ENCODE measurements around the gene SYT2. TPM values are rescaled to one million over a fixed set of nuclear protein-coding genes. Genes with fewer than 3 reads are reported as not detected.

SYT2 gene
- total RNA-seq, 1 donor from 2014 or later = not detected

GRCh38 chr1:202682477-202682876 lies 27.8 kb downstream of the SYT2 start:
- Histone ChIP-seq H3K4me3 (no peak overlapping the region), H3K36me3 (no peaks in the 10 kb centered on the region), H3K27ac (no peak overlapping the region), H3K9me3 (peaks cover 3% of the 10 kb centered on the region), H3K4me1 (no peaks in the 10 kb centered on the region), H3K27me3 (ENCODE audit: low read depth) (peaks cover 34% of the 10 kb centered on the region)
- DNase-seq = no peak
- ATAC-seq = no peak
- intact Hi-C loops (cut with DNase I) = no loop called here
- no peak for TF ChIP-seq CTCF (IDR thresholded peaks at IDR 0.05)

DNA sequence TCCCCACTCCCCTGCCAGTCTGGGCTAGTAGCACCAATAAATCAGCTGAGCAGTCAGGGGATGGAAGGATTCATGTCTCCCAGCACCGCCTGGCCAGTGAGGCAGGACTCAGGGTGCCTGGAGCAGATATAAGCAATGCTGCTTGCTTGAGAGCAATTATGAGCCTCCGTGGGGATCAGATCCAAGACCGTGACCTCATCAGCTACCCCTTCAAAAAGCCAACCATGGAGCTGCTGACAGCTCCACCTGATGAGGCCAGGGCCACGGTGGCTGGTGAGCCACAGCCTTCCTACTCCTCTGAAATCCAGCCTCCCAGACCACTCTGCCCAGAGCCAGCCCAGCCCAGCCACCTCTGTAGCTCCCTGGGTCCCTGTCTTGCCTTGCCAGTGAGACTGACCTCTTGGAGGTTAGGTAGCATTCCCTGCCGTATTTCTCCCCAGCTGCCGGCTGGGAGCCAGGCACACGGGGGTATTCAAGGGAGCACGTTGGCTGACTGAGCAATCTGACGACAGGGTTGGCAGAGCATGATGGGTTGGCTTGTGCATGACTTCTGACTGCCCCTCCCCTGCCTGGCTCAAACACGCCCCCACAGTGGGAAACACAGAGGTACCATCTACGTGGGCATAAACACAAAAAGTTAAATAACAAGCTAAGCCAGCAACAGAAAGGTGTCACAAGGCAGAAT lies 28.4 kb downstream of the SYT2 start:
- DNase-seq = no peak
- TF ChIP-seq CTCF (IDR thresholded peaks at IDR 0.05) = no peak
- H3K27ac ChIP-seq = no peak overlapping the region
- ATAC-seq = no peak
- no peak overlapping the region for H3K4me3 ChIP-seq
- intact Hi-C loops (cut with DNase I) = no loop called here
- peaks cover 34% of the 10 kb centered on the region for H3K27me3 ChIP-seq (ENCODE audit: low read depth)
- H3K4me1 ChIP-seq = no peaks in the 10 kb centered on the region
- no peaks in the 10 kb centered on the region for H3K36me3 ChIP-seq
- peaks cover 8% of the 10 kb centered on the region for H3K9me3 ChIP-seq

DNA sequence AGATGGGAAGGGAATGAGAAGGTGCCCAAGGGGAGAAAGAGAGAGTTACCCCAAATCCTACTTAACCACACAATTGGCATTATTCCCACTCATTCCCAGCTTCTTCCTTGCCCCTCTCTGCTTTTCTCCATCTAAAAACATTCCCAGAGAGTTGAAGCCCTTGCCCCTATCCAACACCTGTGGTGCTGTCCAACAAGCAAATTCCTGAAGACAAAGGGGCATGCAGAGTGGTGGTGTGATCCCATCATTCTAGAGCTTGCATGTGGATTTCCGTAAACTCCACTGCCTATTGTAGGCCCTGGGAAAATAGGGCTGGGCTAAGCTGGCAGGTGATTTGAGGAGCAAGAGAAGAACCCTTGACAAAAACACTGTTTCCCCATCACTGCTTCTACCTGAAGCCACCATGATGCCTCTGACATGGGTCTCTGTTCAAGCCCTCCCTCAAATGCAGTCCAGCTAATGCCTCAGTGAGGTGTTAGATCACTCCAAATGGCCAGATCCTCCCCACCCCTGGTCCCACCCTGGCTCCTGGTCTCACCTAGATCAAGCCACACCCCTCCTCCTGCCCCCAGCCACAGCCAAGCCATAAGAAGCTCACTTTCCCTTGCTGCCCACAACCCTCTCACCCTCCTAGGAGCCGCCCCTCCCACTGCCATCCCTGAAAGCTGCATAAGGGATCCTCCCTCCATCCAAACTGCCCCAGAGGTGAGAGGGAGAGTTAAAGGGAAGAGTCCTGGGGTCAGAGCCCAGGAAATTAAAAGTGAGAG lies 29.5 kb downstream of the SYT2 start:
- no peaks in the 10 kb centered on the region for H3K36me3 ChIP-seq
- H3K4me1 ChIP-seq = no peaks in the 10 kb centered on the region
- H3K4me3 ChIP-seq = no peak overlapping the region
- peaks cover 8% of the 10 kb centered on the region for H3K9me3 ChIP-seq
- intact Hi-C loops (cut with DNase I) = no loop called here
- ATAC-seq (no peak), DNase-seq (no peak)
- peaks cover 33% of the 10 kb centered on the region for H3K27me3 ChIP-seq (ENCODE audit: low read depth)
- TF ChIP-seq CTCF (IDR thresholded peaks at IDR 0.05) = no peak
- no peak overlapping the region for H3K27ac ChIP-seq

GRCh38 chr1:202679406-202680177 lies 30.7 kb downstream of the SYT2 start:
- H3K9me3 ChIP-seq = peaks cover 8% of the 10 kb centered on the region
- no peaks in the 10 kb centered on the region for H3K36me3 ChIP-seq
- ATAC-seq (no peak), DNase-seq (no peak)
- peaks cover 30% of the 10 kb centered on the region for H3K27me3 ChIP-seq (ENCODE audit: low read depth)
- no peak overlapping the region for H3K27ac ChIP-seq
- no peak overlapping the region for H3K4me3 ChIP-seq
- TF ChIP-seq CTCF (IDR thresholded peaks at IDR 0.05) = no peak
- no peaks in the 10 kb centered on the region for H3K4me1 ChIP-seq
- intact Hi-C loops (cut with DNase I) = no loop called here

DNA sequence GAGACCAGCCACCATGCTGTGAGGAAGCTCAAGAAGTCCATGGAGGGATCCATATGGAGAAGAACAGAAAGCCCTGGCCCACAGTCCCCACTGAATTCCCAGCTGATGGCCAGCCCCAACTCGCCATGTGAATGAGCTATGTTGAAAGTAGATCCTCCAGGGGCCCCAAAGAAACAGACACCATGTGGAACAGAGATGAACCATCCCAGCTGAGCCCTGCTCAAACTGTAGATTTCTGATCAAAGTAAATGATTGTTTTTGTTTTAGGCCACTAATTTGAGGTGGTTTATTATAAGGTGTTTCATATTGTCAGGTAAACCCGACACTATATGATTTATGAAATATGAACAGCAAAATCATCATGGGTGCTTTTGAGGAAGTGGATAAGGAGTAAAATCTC lies 32.8 kb downstream of the SYT2 start:
- Histone ChIP-seq H3K27ac (no peak overlapping the region), H3K27me3 (ENCODE audit: low read depth) (peaks cover 30% of the 10 kb centered on the region)

More for the DNA sequence above, 32.8 kb downstream of the SYT2 start:
- peaks cover 8% of the 10 kb centered on the region for H3K9me3 ChIP-seq
- no peak for ATAC-seq
- no peak for TF ChIP-seq CTCF (IDR thresholded peaks at IDR 0.05)
- intact Hi-C loops (cut with DNase I) = no loop called here
- no peaks in the 10 kb centered on the region for H3K36me3 ChIP-seq
- no peak for DNase-seq
- H3K4me3 ChIP-seq = no peak overlapping the region
- no peaks in the 10 kb centered on the region for H3K4me1 ChIP-seq
